Right lung (tissue), 5 donors: ENCODE results near the gene CEP104. TPM values are rescaled to one million over a fixed set of nuclear protein-coding genes. Genes with fewer than 3 reads are reported as not detected.
"Not testable (repeated sequence)": the region's sequence is repeated elsewhere in the genome, so short reads cannot be mapped to it uniquely, and the experiment has no call there.

Experiments used
- DNase-seq, 2 donors: peaks; one replicate each; pipeline ENCODE4 v3.0.0-alpha.2; 2013
- polyA plus RNA-seq, 5 donors: library from polyadenylated mRNA; unstranded; fragments of 120-200 nt; gene quantifications; one replicate each; pipeline versions ENCODE4 v1.2.1 to v1.2.3, GENCODE V29; 2013; ENCODE audit warnings: inconsistent platforms in 1 of 5, low replicate concordance in 1 of 5; ENCODE audit not compliant: insufficient read length in 5 of 5, insufficient read depth in 1 of 5

The CEP104 gene
- polyA plus RNA-seq, 5 donors, result 27.1 to 35.9 (median 28.1) TPM

DNA sequence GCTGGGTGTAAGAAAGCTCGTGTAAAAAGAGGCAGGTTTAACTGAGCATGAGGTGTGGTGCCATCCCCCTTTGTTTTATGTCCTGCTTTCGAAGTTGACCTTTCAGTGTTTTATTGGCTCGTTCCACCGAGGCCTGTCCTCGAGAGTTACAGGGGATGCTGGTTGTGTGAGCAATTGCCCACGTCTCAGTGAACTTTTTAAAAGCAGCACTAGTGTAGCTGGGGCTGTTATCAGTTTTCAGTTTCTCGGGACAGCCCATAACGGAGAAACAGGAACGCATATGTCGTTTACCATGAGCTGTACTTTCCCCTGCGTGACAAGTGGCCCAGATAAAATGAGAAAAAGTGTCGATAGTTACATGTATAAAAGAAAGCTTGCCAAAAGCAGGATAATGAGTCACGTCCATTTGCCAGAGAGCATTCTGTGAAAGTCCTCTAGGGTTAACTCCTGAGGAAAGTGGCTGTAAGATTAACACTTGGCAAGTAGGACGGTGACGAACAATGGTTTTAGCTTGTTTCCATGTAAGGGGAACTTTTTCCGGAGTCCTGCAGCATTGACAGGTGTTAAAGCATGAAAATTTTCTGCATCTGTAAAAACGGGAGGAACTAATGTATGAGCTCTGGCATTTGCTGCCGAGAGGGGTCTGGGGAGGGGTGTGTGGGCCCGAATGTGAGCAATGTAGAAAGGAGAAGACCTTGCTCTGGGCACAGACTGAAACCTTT lies 52.9 kb downstream of the CEP104 start:
- DNase-seq, result no peak

- DNase-seq, result not testable (repeated sequence)
Observed at GRCh38 chr1:3800795-3801194, 56.2 kb downstream of the CEP104 start.

DNA sequence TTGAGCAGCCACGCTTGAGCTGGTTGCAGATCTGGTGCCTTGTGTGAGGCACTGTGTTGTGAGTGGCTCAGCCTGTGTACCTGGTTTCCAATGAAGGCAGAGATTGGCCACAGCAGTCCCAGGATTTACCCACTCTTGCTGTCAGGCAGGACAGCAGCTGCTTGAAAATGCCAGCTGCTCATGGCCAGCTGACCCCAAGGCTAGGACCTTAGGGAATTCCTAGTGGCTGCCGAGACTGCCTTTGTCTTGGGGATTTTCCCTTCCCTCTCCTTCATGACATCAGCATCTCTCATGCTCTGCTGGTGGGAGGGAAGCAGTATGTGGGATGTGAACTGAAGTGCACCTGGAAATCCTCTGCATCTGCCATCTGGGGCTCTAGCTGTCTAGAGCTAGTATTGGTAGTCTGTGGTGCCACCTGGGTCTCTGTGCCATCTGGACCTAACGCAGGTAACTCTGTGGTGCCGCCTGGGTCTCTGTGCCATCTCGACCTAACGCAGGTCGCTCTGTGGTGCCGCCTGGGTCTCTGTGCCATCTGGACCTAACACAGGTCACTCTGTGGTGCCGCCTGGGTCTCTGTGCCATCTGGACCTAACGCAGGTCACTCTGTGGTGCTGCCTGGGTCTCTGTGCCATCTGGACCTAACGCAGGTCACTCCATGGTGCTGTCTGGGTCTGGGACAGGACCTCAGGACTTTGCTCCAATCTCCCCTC lies 56.9 kb downstream of the CEP104 start:
- DNase-seq, result no peak

- peak; percentile 89 for DNase-seq
Observed at GRCh38 chr1:3796215-3797061, 60.6 kb downstream of the CEP104 start, which contains the start of gene LRRC47. Gene LRRC47, minus strand, starts transcription at chr1:3796498. Its CDS starts 22 bp downstream, at chr1:3796476.

DNA sequence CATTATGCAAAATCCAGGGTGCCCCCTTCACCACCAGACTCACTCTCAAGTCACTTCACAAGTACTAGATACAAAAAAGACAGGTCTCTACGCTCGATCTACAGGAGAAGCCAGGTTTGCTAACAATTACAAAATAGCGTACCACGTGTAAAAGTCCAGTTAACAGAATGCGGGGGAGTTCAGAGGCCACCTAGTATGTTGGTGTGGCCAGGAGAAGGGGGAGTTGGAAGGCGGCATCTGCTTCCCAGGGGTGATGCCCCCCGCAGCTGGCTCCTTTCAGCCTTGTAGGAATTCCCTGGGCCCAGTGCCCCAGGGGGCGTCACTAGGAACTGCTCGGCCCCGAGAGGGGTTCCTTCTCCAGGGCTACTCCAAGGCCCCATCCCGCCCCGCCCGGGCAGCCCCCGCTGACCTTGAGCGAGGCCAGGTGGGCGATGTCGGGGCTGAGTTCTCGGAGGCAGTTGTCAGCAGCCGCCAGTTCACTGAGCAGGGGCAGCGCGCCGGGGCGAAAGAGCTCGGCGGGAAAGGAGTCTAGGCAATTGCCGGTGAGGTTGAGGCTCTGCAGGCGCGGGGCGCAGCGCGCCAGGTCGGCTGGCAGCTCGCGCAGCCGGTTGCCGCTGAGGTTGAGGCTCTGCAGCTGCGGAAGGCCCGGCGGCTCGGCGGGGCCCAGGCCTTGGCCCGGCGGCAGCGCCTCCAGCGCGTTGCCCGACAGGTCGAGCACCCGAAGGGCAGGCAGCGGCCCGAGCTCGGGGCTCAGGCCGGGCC lies 61.4 kb downstream of the CEP104 start:
- DNase-seq, result no peak

- no peak for DNase-seq
Observed at GRCh38 chr1:3790952-3791351, 66.1 kb downstream of the CEP104 start.

- DNase-seq, result no peak
Observed at GRCh38 chr1:3790500-3790923, 66.5 kb downstream of the CEP104 start.

DNA sequence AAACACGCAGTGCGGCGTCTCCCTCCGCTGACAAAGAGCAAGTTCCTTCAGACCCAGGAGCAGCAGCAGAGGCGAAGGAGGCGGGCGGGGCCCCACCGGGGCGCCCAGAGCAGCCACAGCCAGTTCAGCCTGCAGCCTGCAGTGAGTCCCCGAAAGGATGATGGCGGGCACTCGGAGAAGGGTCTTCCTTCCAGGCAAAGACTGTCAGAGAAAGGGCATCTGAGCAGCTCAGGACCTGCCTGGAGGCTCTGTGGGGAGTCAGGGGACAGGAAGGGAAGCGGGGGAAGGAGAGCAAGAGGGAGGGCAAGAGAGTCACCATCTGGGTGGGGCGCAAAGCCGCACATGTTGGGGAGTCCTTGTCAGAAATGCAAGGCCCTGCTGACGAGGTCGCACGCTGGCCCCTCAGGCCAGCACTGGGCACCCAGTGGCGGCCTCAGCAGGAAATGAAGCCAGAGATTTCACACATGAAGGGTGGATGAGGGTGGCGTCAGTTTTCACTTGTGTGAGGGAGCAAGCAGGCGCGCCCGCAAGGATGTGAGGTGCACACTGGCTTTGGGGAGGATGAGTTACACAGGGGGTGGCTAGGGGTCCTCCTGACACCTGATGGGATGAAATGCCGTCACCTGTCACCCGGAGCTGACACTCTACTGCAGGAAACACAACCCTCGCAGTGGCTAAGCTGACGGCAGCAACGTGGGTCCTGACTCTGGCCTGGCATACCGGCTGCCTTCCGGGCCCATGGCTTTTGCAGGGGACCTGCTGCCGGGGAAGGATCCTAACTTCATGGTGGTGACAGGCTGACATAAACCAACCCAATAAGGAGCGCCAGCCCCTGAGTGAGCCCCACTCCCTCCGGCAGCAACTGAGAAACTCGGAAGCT lies 67.3 kb downstream of the CEP104 start:
- DNase-seq, result no peak

DNA sequence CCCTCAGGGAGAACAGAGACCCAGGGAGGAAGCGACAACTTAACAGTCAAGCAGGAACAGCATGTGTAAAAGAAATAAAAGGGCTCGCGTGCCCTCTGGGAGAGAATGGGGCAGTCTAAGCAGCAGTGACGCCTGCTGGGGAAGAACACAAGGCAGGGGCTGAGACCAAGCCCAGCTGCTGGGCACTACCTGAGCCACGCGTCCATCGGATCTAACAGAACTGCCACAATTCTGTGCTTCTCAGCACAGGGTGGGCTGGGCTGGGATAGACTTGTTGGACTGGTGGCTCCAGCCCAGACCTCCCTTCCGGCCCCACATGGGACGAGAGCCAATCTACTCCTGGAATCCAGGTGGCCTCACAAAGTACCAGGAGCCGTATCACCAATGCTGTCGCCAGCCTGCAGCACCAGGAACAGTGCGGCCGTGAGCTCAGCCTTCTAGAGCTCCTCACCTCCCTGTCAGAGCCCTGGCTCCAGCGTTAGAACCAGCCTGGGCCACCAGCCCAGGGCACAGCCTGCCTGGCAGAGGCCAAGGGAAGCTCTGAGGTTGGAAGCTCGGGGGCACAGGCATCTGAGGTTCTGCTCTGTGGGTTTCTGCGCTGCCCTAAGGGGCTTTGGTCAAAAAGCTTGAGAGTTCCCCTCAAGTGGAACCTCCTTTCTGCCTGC lies 68.1 kb downstream of the CEP104 start:
- no peak for DNase-seq

DNA sequence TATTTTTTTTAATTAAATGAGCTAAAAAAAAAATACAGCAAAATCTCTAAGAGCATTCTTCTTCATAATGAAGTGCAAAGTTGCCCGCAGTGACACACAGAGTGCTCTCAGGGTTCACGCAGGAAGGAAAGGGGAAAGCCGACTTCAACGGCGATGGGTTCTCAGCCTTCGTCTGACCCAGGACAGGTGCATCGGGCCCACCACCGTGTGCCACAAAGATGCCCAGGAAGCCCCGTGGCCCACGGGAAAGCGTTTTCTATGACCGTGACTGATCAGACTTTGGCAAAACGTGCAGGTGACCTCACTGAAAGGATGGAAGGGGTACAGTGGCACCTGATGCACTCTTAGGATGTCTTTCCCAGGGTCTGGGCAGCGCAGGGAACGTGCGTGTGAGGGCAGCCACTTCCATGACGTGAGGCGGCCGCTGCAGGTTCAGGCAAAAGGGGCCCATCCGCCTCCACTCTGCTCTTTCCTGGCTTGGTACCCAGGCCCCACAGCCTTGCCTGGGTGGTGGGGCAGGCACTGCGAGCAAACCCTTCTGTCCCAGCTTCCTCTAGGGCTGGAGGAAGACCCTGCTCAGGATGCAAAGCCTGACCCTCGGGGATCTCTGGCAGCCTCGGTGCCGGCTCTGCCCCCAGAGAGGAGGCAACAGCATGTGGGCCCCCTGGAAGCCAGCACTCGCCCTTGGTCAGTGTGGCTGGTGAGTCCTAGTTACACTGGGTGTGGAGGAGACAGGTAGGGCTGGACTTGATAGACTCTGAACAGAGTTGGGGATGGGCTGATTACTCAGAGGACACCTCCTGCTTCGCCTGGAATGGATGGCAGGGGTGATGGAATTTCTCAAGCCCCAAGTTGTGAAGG lies 69.0 kb downstream of the CEP104 start:
- no peak for DNase-seq

- DNase-seq, result no peak
Observed at GRCh38 chr1:3787349-3787715, 69.7 kb downstream of the CEP104 start.

- DNase-seq, result no peak
Observed at GRCh38 chr1:3786468-3787348, 70.3 kb downstream of the CEP104 start.

DNA sequence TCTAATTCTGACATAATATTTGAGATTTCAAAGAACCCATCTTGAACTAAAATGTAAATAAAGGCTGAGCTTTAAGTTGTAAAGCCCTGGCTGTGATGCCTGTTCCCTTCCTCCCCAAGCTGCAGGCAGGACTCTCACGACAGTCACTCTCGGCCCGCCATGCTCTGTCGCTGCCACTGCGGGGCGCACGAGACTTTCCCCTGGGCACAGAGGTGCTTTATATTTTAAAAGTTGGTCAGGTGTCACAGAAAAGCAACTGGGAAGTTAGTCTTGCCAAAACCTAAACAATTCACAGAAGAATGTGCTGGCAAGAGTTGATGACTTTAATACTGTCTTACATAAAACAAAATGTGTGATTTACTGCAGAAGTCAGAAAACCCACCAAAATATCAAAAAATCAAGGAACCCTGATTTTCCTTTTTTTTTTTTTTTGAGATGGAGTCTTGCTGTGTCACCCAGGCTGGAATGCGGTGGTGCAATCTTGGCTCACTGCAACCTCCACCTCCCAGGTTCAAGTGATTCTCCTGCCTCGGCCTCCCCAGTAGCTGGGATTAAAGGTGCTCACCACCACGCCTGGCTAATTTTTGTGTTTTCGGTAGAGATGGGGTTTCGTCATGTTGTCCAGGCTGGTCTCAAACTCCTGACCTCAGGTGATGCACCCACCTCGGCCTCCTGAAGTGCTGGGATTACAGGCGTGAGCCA lies 71.4 kb downstream of the CEP104 start:
- DNase-seq, result no peak

DNA sequence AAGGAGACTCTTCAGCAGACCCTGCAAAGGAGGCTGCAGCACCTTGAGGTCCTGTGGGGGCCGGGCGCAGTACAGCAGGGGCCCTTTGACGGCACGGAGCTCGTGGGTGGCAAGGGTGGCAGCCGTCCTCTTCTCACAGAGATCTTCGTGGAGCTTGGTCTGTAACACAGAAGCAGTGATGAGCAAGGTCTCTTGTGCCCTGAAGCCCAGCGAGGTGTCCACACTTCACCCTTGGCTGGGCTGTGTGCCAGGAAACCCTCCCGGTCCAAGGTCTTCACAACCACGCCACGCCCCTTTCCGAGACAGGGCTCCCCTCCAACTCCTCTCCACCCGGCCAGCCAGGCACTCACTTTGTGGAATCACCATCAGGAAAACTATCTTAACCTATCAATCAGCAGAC lies 72.0 kb downstream of the CEP104 start:
- DNase-seq, result no peak

- no peak for DNase-seq
Observed at GRCh38 chr1:3783651-3784474, 73.1 kb downstream of the CEP104 start.

DNA sequence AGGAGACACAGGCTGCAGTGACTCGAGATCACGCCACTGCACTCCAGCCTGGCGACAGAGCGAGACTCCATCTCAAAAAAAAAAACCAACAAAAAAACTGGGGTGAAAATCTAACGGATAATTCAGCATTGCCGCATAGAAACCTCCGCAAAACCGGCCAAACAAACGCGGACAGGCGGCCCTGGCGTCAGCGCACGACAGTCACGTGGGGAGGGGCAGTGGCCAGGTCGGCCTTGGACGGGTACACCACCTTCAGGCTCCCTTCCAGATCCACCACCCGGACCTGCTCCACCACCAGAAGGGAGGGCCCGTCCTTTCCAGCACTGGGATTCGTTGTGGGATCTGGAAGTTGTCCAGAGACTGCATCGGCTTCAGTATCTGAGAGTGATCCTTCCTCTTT lies 76.1 kb downstream of the CEP104 start:
- DNase-seq, result no peak
